HepG2 (cell line): ENCODE measurements around the gene NAPB.

Source experiments
- SIN3A ChIP-seq: IDR thresholded peaks from 2 replicates; pipeline ENCODE4 v1.6.1; 2011; ENCODE audit warnings: low read depth, mild to moderate bottlenecking, control low read depth, low read length, borderline replicate concordance
- ZNF709 ChIP-seq: sonication (generic); formaldehyde crosslinking; IDR thresholded peaks from 2 replicates; pipeline ENCODE4 v1.5.0; 2020; ENCODE audit warnings: mild to moderate bottlenecking, missing genetic modification reagents

DNA sequence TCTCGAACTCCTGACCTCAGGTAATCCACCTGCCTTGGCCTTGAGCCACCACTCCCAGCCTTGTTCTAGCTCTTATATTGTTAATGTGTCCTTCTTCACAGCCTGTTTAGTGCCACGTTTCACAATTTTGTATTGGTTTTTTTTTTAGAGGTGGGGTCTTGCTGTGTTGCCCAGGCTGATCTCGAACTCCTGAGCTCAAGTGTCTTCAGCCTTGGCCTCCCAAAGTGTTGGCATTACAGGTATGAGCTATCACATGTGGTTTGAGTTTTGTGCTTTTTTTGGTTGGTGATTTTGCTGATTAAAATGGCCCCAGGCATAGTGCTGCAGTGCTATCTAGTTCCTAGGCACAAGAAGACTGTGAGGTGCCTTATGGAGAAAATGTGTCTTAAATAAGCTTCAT, 12.3 kb upstream of the NAPB start:
- TF ChIP-seq ZNF709 (CRISPR knock-in tag) (no peak), SIN3A (no peak)
